Measurements from ENCODE around the gene LARGE1. TPM values are rescaled to one million over a fixed set of nuclear protein-coding genes. Genes with fewer than 3 reads are reported as not detected.
A peak's percentile ranks its signal among the peaks of the same experiment; 100 is the strongest.

Gene LARGE1
- total and polyA plus RNA-seq, 2 of the 8 experiments (the other 6 are each of a cell fraction or from before 2014, with no cell fraction given): 43.7 to 83.0 TPM

DNA sequence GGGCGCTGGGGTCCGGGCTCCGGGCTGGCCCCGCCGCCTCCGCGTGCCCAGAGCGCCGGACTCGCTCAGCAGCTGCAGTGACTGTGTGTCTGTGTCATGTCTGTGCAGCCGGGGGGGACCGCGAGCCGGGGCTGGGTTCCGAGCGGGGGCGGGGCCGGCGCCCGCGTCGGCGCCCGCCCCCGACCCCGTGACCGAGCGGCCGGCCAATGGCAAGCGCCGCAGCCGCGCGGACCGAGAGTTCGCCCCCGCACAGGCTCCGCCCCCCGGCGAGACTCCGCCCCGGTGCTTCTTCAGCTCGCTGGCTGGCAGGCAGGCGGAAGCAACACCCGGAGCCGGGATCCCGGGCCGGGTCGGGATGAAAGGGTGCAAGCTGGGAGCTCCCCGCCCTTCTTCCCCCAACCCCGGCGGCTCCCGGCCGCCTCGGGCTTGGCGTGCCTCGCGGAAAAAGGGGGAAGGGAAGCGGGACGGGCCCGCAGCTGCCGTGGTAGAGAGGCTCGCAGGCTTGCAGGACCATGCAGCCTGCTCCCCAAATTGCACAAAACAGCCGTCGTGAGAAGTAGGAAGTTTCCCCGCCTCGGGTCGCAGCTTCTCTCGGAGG lies 750 bp upstream of the LARGE1 start:
- no peak overlapping the region for H3K56ac ChIP-seq (replicated peaks; ENCODE audit: insufficient read length, low read depth, low read length)
- peak overlapping the region; percentile 81 for H2BK120ac ChIP-seq (replicated peaks; ENCODE audit: low read depth, low read length)
- peak overlapping the region; percentile 12; the same call in 1 of the 2 replicates for H2BK12ac ChIP-seq (ENCODE audit: low read depth, low read length)
- H2BK15ac ChIP-seq (ENCODE audit: low read length): no peak overlapping the region
- peaks cover 25 to 34% of the 10 kb centered on the region in 2 experiments for H4K20me1 ChIP-seq (replicated peaks in 1 of 2; ENCODE audit: control insufficient read depth in 1 of 2, insufficient read depth in 2 of 2, low read length in 2 of 2)
- no peak overlapping the region for H3K4ac ChIP-seq (replicated peaks; ENCODE audit: insufficient read length, low read depth, low read length)
- no peak for FAIRE-seq
- H3K9ac ChIP-seq (replicated peaks in 1 of 4; ENCODE audit: extremely low read depth in 1 of 4, low read depth in 3 of 4, low read length in 3 of 4): peak overlapping the region; percentile 23 to 92 (median 50); a peak in 6 of 7 replicates
- H3K18ac ChIP-seq (ENCODE audit: extremely low read depth, low read length): no peak overlapping the region; the same call in 1 of the 2 replicates
- no peak overlapping the region for H3K23ac ChIP-seq (ENCODE audit: insufficient read length)
- peaks cover 7 to 18% (median 13%) of the 10 kb centered on the region in 4 experiments; a peak in 6 of 7 replicates for H3K4me1 ChIP-seq (replicated peaks in 1 of 4; ENCODE audit: control insufficient read depth in 3 of 4, insufficient read depth in 4 of 4, low read length in 3 of 4)
- H3K27me3 ChIP-seq (replicated peaks in 1 of 4; ENCODE audit: control insufficient read depth in 3 of 4, extremely low read depth in 1 of 4, insufficient read depth in 3 of 4, low read length in 3 of 4): no peaks in the 10 kb centered on the region; a peak in 1 of 7 replicates
- DNase-seq (ENCODE audit: low read depth in 1 of 2, low spot score in 2 of 2): peak; percentile 88 to 100
- ChIA-PET CTCF (ENCODE audit: partially characterized antibody) (interaction anchor here (1.0 to 2.2 kb wide), 2 partner anchors 17 to 402 kb away, joined by 3 to 7 read pairs; no protein-coding TSS in a partner anchor), POLR2A (ENCODE audit: partially characterized antibody) (interaction anchor here (0.9 to 2.6 kb wide), 10 partner anchors 10 to 110 kb away, joined by 3 to 10 read pairs (median 6); no protein-coding TSS in a partner anchor)
- WGBS, 2 experiments (ENCODE audit: extremely low coverage in 1 of 2, insufficient coverage in 1 of 2, insufficient read length in 1 of 2, insufficient replicate concordance in 2 of 2, low coverage in 1 of 2, low lambda C conversion rate in 2 of 2, missing lambda C conversion rate in 1 of 2): 3% methylated on average over 19 of the region's 69 CpGs; no CpG with 5 or more reads in 1 of the 2 experiments
- H3K27ac ChIP-seq (ENCODE audit: low read depth, low read length): no peak overlapping the region
- peaks cover 27% of the 10 kb centered on the region for H3K23me2 ChIP-seq (ENCODE audit: low read depth, low read length)
- H2AFZ ChIP-seq (ENCODE audit: low read length): peak overlapping the region; percentile 43
- no peaks in the 10 kb centered on the region for H3K36me3 ChIP-seq (ENCODE audit: control insufficient read depth in 2 of 4, insufficient read depth in 4 of 4, low read length in 3 of 4)
- H2AK5ac ChIP-seq (ENCODE audit: low read depth, low read length): no peak overlapping the region
- H2BK5ac ChIP-seq (ENCODE audit: low read depth, low read length): no peak overlapping the region
- peak overlapping the region; percentile 55 to 95 (median 77) for H3K4me3 ChIP-seq (ENCODE audit: extremely low read depth in 1 of 4, insufficient read depth in 2 of 4, low read depth in 3 of 4, low read length in 4 of 4)
- H3K14ac ChIP-seq (ENCODE audit: insufficient read length): no peak overlapping the region
- peak overlapping the region; percentile 89 for H4K91ac ChIP-seq (replicated peaks; ENCODE audit: insufficient read length, low read length)
- peaks cover 11% of the 10 kb centered on the region for H3K79me1 ChIP-seq (ENCODE audit: low read depth, low read length)
- H3K79me2 ChIP-seq (ENCODE audit: control insufficient read depth in 1 of 2, insufficient read depth in 2 of 2, low read length in 2 of 2): peaks cover 32 to 42% of the 10 kb centered on the region in 2 experiments
- H4K5ac ChIP-seq (ENCODE audit: insufficient read length, low read depth, low read length): peak overlapping the region; percentile 79
- no peak overlapping the region for H2BK20ac ChIP-seq (ENCODE audit: low read length)
- no peak overlapping the region; the same call in none of the 2 replicates for H4K8ac ChIP-seq (ENCODE audit: extremely low read depth, insufficient read depth, low read length)
- no peaks in the 10 kb centered on the region for H3K9me3 ChIP-seq (ENCODE audit: insufficient read depth in 2 of 2, low read depth in 1 of 2, low read length in 1 of 2)
- H3K4me2 ChIP-seq (ENCODE audit: insufficient read depth in 1 of 2, low read depth in 2 of 2, low read length in 2 of 2): peak overlapping the region; percentile 93 to 94
- 0 out of 2 replicates have a peak, but pooled peaks have one; percentile 9 for TF ChIP-seq GTF2F1 (IDR thresholded peaks at IDR 0.05; ENCODE audit: borderline replicate concordance, low read depth, low read length)
- TF ChIP-seq BCL11A (IDR thresholded peaks at IDR 0.05; ENCODE audit: low read depth in 2 of 2, low read length in 2 of 2): no peak
- TF ChIP-seq, protein P1, sequence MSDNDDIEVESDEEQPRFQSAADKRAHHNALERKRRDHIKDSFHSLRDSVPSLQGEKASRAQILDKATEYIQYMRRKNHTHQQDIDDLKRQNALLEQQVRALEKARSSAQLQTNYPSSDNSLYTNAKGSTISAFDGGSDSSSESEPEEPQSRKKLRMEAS (IDR thresholded peaks at IDR 0.05): no peak; the same call in 1 of the 2 replicates
- peak in 1 of 2 experiments; percentile 56; a peak in 2 of 4 replicates for TF ChIP-seq SIN3A (conservative IDR thresholded peaks at IDR 0.05 in 1 of 2, IDR thresholded peaks at IDR 0.05 in 1 of 2; ENCODE audit: low read depth in 1 of 2, low read length in 2 of 2)
